Colonic mucosa (tissue), 4 donors: Measurements from ENCODE around the gene GLP2R. TPM values are rescaled to one million over a fixed set of nuclear protein-coding genes. Genes with fewer than 3 reads are reported as not detected.

ENCODE experiments used
- DNase-seq: peaks from one replicate; pipeline ENCODE4 v3.0.0-alpha.2; 2020
- H3K27ac ChIP-seq: fragments of 200-600 bp; one replicate; pipeline ENCODE4 v1.8.0; 2021
- H3K27me3 ChIP-seq: fragments of 200-600 bp; one replicate; pipeline ENCODE4 v1.8.0; 2021
- H3K36me3 ChIP-seq: fragments of 200-600 bp; one replicate; pipeline ENCODE4 v1.8.0; 2021
- H3K4me1 ChIP-seq: fragments of 200-600 bp; one replicate; pipeline ENCODE4 v1.8.0; 2021; ENCODE audit warnings: mild to moderate bottlenecking
- H3K4me3 ChIP-seq: fragments of 200-600 bp; one replicate; pipeline ENCODE4 v1.8.0; 2021
- H3K9ac ChIP-seq, 2 donors: one replicate each; pipeline ENCODE4 v1.7.0; 2013; ENCODE audit warnings: control low read depth in 2 of 2, low read depth in 2 of 2, low read length in 2 of 2
- H3K9me3 ChIP-seq: fragments of 200-600 bp; one replicate; pipeline ENCODE4 v1.8.0; 2021
- intact Hi-C: fragments of 100-400 bp; cut with DNase I; formaldehyde crosslinking; loops from one replicate; pipeline ENCODE4 v1.14.1; 2022
- total RNA-seq, 2 donors: library from RNA; stranded (reverse); fragmentation: NEBNext Ultra II Directional in 1 of 2; extraction: Animal tissue kit (Norgen Biotek cat#: 25700) in 1 of 2; gene quantifications; one replicate each; pipeline ENCODE4 v1.2.1, GENCODE V29; 2021
- TF ChIP-seq, protein P1 (sequence below): fragments of 200-600 bp; IDR thresholded peaks from one replicate; pipeline ENCODE4 v1.8.0; 2022; ENCODE audit warnings: antibody characterized with exemption, mild to moderate bottlenecking
- donor health status: healthy.
- donor health status: DM: no; HTN: no; CAD: no.
- donor health status: DM: no; HTN: no; CAD: no.

GLP2R gene
- total RNA-seq, 2 donors from 2014 or later, result 2.1 to 4.8 TPM

DNA sequence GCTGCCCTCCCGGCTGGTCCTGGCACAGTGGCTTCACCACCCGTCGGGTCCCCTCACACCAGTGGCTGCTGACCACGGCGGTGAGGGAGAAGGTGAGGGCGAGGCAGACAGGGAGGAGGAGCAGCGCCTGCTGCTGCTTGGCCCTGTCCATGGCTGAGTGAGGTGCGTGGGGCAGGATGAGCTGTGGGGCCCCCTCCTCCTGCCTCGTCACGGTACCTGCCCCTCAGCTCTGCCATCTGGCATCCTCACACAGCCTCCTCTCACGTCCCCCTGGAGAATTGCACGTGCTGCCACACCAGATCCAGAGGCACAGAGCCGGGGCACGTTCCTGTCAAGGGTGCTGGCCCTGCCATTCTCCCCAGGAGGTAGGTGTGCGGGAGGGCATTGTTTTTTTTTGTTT lies 3.8 kb upstream of the GLP2R start, which contains the start of gene GSG1L2:
Gene GSG1L2 (minus strand): TSS at position 159 of the 400 bp plus-strand sequence. CDS start 8 bp downstream, at position 151.
- no peaks in the 10 kb centered on the region for H3K36me3 ChIP-seq
- no peaks in the 10 kb centered on the region for H3K27me3 ChIP-seq
- TF ChIP-seq, protein P1, sequence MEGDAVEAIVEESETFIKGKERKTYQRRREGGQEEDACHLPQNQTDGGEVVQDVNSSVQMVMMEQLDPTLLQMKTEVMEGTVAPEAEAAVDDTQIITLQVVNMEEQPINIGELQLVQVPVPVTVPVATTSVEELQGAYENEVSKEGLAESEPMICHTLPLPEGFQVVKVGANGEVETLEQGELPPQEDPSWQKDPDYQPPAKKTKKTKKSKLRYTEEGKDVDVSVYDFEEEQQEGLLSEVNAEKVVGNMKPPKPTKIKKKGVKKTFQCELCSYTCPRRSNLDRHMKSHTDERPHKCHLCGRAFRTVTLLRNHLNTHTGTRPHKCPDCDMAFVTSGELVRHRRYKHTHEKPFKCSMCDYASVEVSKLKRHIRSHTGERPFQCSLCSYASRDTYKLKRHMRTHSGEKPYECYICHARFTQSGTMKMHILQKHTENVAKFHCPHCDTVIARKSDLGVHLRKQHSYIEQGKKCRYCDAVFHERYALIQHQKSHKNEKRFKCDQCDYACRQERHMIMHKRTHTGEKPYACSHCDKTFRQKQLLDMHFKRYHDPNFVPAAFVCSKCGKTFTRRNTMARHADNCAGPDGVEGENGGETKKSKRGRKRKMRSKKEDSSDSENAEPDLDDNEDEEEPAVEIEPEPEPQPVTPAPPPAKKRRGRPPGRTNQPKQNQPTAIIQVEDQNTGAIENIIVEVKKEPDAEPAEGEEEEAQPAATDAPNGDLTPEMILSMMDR, result no peak
- DNase-seq, result no peak
- no peaks in the 10 kb centered on the region for H3K9me3 ChIP-seq
- no peak within 1 kb of the TSS for H3K9ac ChIP-seq
- H3K4me1 ChIP-seq, result no peaks in the 10 kb centered on the region
- no peak within 1 kb of the TSS for H3K27ac ChIP-seq
- no peak within 1 kb of the TSS for H3K4me3 ChIP-seq
- intact Hi-C loops, result no loop called here

DNA sequence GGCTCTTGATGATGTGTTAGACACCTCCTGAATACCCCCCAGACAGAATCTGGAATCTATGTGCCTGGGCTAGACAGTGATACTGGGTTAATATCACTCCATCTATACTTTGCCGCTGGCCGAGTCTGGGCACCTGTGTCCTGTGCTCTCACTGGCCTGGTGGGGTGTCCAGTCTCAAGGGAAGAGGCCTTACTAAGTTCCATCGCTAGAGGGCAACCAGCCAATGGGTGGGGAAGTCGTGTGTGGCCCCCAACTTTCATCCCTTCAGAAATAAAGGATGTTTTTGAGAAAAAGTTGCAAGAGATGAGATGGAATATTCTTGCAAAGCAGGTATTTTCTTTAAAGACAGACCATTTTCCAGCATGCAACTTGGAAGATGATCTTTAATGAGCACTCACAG lies 1.6 kb upstream of the GLP2R start:
- no peak overlapping the region for H3K9ac ChIP-seq
- H3K36me3 ChIP-seq, result no peaks in the 10 kb centered on the region
- no peaks in the 10 kb centered on the region for H3K9me3 ChIP-seq
- intact Hi-C loops, result no loop called here
- DNase-seq, result no peak
- no peaks in the 10 kb centered on the region for H3K27me3 ChIP-seq
- no peak overlapping the region for H3K27ac ChIP-seq
- TF ChIP-seq, protein P1, result no peak
- H3K4me1 ChIP-seq, result no peaks in the 10 kb centered on the region
- no peak overlapping the region for H3K4me3 ChIP-seq

DNA sequence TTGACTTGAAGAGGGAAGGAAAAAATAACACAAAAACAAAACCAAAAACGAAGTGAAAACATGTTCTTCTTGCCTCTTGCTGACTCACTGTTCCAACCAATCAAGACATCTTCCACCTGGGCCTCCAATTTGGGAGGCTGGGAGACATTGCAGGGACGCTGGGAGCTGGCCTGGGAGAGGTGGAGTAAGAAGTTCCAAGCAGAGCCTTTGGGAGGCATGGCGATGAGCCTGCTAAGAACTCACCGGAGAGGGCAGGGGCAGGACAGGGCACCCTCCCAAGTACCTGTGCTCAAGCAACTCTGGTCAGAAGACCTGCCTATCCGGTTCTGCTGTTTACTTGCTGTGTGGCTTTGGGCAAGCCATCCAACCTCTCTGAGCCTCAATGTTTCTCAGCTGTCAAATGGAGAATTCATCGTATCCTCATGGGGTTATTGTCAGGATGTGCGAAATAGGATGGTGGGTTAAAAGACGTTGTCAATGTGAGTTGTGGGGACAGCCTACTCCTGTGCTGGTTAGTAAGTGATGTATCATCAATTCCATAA lies 856 bp upstream of the GLP2R start:
- TF ChIP-seq, protein P1, result no peak
- no peak for DNase-seq
- Histone ChIP-seq H3K36me3 (no peaks in the 10 kb centered on the region), H3K27me3 (no peaks in the 10 kb centered on the region), H3K9me3 (no peaks in the 10 kb centered on the region), H3K9ac (no peak overlapping the region), H3K4me3 (no peak overlapping the region), H3K27ac (no peak overlapping the region), H3K4me1 (no peaks in the 10 kb centered on the region)
- intact Hi-C loops, result no loop called here

DNA sequence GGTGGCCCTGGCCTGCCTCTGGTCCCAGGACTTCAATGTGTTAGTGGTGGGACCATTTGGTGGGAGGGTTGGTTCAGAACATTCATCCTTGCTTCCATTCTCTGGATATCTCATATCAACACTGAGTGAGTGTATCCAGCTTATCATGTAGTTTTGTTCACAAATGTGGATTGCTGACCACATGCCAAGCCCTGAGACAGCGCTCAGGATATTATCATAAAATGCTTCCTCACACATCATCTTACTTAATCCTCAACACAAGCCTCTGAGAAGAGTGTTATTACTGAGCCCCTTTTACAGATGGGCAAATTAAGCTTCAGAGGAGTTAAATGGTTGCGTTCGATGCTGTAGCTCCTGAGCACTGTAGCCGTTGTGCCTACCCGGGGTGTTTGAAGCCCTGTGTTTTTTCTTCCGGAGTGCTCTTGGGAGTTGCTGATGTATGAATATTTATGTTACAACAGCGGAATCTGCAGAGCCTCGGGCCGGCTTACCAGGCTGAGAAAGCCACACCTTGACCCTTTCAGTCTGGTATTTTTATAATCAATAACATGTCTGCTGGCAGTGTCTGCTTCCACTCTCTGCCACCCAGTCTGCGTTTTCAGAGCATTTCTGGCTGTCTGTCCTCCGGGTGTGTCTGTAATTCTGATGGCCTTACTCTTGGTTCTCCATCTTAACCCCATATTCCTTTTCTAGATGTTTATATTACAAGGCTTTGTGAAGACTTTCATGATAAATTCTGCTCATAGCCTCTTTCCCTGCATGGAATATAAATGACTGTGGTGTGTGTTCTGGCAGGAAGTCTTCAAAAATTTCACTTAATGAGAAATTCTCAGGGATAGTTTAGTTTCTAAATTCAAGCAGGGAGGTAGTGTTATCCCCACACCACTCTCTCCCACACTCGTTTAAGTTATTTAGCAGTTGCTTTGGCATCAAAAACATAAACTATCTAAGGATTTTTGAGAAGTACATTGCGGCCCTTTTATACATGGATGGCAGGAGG lies 2.9 kb downstream of the GLP2R start:
- no peak overlapping the region for H3K27ac ChIP-seq
- H3K9me3 ChIP-seq, result no peaks in the 10 kb centered on the region
- no peak overlapping the region for H3K9ac ChIP-seq
- no peak for DNase-seq
- TF ChIP-seq, protein P1, result no peak
- no peaks in the 10 kb centered on the region for H3K4me1 ChIP-seq
- intact Hi-C loops, result no loop called here
- no peak overlapping the region for H3K4me3 ChIP-seq
- H3K27me3 ChIP-seq, result no peaks in the 10 kb centered on the region
- H3K36me3 ChIP-seq, result no peaks in the 10 kb centered on the region

DNA sequence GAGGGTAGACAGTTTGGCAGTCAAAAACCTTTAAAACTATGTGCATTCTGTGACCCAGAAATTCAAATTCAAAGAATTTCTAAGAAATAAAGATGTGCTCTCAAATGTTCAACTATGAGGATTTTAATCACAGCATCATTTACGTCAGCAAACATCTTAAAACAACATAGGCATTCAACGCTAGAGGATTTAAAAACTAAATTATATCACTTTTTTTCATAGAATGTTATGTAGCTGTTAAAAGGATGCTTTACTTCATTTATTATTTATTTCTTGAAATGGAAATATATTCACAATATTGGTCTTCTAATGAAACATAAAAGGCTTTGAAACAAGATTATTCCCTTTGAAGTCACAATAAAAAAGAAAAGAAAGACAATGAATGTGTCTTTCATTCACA lies 3.6 kb downstream of the GLP2R start:
- no peak overlapping the region for H3K27ac ChIP-seq
- no peak overlapping the region for H3K9ac ChIP-seq
- no peaks in the 10 kb centered on the region for H3K27me3 ChIP-seq
- no peaks in the 10 kb centered on the region for H3K9me3 ChIP-seq
- DNase-seq, result no peak
- H3K36me3 ChIP-seq, result no peaks in the 10 kb centered on the region
- intact Hi-C loops, result no loop called here
- H3K4me3 ChIP-seq, result no peak overlapping the region
- TF ChIP-seq, protein P1, result no peak
- no peaks in the 10 kb centered on the region for H3K4me1 ChIP-seq
